GM03348 (cell line): ENCODE results near the gene KRT79.
"Not testable (repeated sequence)": the region's sequence is repeated elsewhere in the genome, so short reads cannot be mapped to it uniquely, and the experiment has no call there.

Experiments
- DNase-seq: peaks from one replicate; pipeline ENCODE4 v3.0.0; 2012; ENCODE audit warnings: low spot score

KRT79 gene

DNA sequence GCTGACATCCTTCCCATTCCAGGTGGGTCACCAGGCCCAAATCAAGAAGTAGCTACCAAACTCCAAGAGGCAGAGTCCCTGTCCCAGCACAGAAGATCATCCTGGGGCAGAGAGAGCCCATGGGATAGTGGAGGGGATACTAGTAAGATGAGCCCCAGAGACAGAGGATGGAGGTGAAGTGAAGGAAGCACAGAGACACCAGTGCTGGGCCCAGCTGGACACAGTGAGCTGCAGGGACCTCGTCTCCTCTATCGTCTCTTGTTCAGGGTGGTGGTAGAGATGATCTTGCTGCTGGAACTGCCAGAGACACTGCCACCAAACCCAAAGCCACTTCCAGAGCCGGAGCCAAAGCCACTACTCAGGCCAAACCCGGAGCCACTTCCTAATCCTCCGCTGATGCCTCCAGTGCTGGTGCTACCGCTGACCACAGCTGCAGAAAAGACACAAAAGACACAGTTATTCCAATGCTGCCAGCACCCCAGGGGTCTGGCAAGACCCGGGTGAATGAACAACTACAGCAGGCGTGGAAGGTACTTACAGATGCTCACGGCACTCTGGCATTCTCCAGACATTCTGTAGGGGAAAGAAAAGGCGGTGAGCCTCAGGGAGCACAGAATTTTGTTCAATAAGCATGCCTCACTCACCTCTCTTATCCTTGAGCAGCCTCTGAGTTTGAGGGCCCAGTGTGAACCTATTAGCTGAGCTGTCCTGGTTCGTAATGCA is 27.1 kb downstream of the KRT79 start:
- no peak for DNase-seq

DNA sequence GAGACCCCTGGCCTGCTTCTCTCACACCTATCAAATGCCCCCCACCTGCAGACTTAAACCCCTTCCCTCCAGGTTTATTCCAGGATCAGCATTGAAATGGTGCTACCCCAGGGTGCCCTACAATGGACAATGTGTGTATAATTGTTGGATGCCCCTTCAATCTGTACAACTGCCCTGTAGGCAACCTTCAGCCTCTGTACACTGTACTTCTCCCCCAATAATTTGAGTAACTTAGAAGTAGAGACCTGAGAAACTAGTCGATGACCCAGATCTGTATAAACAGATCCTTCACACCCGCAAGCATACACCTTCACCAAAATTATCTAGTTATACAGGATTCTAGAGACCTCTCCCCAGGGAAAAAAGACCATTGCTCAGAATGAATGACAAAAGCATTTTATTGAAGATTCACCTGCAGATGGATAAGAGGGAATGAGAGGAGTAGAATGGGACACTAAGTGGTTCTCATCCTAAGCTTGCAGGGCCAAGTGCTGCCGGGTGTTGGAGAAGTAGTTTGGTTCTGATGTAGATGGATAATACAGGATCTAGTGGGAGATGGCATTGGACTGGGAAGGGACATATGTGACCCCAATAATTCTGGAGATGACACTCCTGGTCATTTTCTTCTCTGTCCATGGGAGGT is 27.8 kb downstream of the KRT79 start:
- DNase-seq = no peak

DNA sequence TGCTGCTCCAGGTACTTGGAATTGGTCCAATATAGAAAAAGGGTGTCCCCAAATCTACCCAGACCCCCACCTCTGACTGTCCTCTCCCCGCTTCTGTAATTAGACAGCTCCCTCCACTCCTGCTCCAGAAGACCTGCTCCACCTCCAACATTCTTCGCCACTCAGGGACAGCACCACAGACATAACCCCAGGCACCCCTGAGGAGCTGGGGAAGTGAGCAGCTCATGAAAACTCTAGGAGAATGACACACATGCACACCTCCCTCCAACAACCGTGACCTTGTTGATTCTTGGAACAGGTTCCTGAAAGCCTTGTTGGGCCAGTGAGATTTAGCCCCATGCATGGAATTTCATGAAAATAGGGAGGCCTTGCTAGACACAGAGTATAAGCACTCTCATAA is 28.4 kb downstream of the KRT79 start:
- DNase-seq = no peak

DNA sequence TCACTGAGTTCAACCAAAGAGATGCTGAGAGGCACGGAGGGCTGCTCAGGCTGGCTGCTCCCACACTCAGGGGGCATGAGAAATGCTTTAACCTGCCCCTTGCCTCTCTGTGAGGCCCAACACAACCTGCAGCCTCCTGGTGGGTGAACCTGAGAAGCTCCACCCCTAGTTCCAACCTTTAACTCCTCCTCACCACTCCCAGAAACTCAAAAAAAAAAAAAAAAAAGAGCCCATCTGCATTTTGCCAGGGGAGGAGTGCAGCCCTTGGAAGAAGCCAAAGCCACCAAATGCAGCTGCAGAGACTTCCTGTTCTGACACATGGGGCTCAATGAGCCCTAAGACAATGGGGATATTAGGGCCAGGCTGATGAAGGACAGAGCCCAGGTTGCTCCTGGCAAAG is 29.1 kb downstream of the KRT79 start:
- DNase-seq = no peak

DNA sequence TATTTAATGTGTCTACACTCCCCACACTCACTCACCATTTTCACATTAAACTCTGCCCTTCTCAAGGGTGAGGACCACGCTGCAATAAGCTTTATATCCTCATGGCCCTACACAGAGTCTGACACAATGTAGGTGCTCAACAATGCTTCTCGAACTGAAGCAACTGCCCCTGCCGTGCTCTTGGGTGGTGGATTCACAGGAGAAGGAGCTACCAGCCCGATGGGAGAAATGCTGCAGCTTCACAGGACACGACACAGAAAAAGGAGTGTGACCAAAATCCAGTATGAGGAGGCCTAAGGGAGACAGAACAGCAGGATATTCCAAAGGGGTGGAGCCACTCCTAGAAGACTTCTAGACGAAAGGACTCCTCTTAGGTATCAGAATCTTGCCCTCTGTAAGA is 31.7 kb downstream of the KRT79 start:
- no peak for DNase-seq

DNA sequence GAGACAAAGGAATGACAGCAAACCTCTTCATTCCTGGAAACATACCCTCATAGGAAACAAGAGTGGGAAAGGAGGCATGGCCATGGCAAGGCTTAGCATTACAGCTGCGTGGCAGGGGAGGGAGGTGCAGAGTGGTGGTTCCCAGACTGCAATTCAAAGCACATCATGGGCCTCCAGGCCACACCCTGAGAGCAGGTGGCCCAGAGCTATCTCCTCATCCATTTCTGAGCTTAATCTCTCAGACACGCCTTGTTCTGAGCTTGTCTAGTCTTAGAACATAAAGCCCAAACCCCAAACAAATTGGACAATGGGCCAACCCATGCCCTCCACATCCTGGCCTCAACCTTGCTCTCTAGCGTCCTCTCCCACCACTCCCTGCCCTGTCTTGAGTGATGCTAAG is 32.3 kb downstream of the KRT79 start:
- DNase-seq = no peak

DNA sequence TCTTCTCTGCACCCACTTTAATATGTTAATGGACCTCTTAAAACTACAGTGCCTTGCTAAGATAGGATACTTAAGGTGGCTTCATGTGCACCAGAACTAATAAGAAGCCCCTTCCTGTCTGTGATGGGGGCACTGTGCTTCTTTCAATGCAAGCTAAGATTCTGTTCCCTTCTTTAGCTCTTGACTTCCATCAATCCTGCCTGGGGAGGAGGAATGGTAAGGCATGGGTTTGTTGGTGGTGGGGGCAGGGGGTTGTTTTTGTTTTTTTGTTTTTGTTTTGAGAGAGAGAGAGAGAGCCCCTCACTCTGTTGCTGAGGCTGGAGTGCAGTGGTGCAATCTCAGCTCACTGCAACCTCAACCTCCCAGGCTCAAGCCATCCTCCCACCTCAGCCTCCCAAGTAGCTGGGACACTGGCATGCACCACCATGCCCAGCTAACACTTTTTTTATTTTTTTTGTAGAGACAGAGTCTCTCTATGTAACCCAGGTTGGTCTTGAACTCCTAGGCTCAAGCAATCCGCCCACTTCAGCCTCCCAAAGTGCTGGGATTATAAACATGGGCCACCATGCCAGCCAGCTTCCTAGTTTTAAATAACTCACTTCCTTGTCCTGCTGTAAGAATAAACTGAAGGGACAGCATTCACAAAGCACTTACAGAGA is 33.7 kb downstream of the KRT79 start:
- no peak for DNase-seq

DNA sequence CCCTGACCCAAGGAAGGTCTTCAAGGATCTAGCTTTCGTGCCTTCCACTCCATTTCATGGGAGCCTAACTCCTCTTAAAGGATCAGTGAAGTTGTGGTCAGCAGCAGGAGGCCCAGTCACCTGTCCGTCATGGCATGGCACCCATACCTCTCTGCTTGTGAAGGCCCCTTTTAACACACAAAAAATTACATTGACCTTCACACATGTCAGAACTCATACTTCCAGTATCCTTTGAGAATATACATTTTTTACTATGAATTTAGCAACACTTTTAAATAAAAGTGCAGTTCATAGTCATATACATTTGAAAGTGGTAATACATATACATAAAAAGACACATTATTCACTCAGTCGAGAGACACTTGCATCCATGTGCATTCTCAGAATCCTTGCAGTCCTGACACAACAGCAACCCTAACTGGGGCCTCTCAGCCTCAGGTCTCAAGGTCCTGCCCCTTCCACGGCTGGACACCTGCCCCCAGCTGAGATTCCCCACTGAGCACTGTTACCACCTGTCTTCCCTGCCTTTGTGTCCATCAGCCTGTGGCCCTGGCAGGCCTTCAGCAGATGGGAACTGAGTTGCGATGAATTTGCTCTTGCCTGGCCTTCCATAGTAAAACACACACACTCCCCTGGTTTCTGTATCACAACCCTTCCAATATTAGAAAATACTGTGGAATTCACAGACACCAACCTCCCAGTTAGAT is 34.5 kb downstream of the KRT79 start:
- no peak for DNase-seq

DNA sequence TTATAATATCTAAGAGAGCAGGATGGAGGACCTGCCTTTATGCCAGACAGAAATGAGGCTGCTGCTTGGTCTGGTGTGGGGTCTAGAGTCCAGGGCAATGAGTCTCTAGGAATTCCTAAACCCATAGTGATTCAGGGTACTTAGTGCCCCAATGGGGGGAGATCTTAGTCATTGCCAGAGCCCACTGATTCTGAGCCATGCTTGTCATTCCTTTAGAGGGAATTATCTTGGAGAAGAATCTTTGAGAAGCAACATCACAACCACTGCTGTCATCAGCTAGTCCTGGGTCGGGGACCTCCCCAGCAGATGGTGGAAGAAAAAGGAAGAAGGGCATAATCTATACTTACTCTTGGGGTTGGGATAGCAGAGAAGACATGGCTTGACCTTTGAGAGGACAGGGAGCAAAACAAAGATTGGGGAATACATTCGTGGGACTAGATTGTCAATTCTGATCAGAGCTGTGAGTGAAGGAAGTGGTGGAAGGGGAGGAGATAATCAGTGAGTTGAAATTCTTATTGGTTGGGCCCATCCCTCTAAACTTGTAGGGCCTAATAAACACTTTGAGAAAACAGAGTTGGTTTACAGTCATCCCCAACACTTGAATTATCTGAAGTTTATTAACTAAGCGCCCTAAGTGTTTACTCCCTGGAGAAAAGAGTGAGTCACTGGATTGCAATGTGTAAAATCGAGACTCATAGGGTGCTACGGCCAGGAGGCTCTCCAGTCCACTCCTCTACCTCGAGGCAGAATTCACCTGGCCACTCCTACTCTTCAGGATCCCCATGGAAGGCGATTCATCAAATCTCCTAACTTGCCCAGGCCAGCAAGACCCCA is 35.2 kb downstream of the KRT79 start:
- peak; percentile 22 for DNase-seq

DNA sequence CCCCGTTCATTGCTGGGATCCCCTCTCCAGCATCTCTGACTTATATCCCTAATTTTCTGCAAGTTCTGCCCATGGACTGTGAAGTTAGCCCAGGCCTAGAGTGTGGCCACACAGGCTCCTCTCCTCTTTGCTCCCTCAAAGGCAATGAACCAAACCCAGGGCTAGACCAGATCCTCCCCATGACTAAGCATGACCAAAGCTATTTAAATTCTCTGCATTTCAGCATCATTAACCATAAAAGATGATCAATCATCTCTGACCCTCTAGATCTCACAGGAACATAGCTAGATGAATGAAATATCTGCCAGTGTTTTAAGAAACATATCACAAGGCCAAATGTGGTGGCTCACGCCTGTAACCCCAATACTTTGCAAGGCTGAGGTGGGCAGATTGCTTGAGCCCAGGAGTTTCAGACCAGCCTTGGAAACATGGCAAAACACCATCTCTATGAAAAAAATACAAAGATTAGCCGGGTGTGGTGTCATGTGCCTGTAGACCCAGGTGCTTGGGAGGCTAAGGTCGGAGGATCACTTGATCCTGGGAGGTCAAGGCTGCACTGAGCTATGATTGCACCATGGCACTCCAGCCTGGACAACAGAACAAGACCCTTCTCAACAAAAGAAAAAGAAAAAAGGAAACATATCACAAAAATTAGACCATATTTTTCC is 36.0 kb downstream of the KRT79 start:
- peak; percentile 73 for DNase-seq

DNA sequence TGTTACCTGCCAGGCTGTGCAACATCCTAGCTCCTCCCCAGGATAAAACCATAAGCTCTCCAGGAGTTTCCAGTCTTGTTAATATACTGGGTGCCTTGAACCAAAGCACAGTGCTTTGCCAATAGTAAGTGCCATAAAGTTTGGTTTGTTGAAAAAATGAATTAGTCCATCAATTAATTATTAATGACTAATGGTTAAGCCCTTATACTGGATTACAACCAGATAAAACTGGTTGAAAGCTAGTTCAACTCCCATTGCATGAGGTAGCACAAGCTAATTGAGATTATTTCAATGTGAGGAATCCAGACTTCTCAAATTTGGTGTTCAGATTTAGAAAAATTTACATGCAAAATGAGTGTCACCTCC is 36.6 kb downstream of the KRT79 start:
- DNase-seq = no peak

DNA sequence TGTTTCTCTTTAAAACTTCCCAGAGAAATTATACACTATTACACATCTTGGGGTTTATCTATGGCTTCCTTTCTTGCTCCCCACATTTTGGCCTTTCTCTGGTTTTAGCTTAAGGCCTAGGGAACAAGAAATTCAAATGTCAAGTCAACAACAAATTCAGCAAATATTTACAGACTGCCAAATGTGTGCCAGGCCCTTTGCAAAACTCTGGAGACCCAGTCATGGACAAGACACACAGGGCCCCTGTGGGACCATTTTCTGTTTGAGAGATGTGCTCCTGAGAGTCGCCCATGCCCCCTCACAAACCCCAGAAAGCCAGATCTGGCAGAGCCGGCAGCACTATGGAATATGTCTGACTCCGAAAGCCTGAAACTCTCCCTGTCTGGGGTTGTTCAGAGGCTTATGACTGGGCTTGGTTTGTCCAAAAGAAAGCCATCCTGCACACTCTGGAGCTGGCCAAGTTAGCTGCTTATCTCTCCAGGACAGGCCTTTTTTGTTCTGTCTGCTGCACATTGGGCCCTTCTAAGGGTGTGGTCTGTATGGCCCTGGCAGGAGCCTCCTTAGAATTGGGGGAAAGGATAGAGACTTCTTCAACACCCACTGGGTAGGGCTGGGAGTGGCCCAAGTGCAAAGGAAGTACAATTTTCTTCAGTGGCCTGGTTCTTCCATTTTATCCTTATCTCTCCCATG is 37.1 kb downstream of the KRT79 start:
- DNase-seq = no peak

DNA sequence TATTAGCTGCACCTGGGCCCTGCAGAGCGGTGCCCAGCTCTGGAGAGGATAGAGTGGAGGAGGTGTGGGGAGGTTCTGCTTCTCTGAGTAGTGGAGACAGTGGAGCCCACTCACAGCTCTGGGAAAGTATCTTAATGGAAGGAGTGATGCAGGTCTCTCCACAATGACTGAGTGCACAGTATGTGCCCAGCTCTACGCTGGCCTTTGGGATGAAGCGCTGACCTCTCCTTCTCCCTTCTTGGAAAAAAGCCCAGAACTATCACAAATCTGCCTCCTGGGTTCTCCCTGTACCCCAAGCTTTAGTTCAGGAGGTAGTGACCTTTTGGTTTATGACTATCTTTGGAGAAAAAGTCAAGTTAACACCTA is 37.7 kb downstream of the KRT79 start:
- DNase-seq = no peak

DNA sequence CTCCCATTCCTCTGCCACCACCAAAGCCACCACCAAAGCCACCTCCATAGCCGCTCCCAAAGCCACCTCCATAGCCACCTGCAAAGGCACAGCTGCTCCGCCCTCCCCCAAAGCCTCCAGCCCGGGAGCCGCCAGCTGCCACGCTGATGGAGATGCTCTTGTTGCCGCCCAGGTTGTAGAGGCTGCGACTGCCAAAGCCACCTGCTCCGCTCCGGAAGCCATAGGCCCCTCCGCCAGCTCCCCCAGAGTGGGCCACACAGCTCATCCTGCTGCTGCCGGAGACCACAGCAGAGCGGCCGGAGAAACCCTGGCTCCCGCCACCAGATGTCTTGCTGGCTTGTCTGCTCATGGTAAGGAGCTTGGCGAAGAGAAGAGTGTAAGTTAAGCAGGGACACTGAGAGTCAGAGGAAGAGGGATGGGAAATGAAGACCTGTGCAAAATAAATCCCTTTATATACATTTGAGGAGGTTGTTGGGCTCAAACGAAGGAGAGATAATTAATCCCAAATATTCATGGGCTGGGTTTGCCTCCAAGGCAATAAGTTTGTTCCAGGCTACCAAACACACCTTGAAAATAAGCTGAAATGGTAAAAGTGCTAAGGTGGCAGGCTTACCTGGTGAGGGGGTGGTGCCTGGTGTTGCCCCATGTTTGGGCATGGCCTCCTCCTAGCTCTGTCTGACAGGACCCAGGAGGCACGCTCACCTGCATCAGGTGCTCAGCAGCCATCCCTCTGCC is 38.2 kb downstream of the KRT79 start, which contains the start of gene KRT3:
TSS of gene KRT3 (minus strand) at position 424 of the 735 bp plus-strand sequence. CDS start at position 349, 75 bp downstream.
- DNase-seq = no peak

DNA sequence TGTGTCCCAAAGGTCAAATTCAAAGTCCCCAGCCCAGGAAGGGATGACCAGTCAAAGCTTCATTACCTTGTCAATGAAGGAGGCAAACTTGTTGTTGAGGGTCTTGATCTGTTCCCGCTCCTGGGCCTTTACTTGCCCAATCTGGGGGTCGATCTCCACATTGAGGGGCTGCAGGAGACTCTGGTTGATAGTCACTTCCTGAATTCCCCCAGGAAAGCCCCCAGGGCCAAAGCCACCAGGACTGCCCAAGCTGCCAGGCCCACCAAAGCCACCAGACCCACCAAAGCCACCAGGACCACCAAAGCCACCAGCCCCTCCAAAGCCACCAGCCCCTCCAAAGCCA is 38.8 kb downstream of the KRT79 start:
- not testable (repeated sequence) for DNase-seq

DNA sequence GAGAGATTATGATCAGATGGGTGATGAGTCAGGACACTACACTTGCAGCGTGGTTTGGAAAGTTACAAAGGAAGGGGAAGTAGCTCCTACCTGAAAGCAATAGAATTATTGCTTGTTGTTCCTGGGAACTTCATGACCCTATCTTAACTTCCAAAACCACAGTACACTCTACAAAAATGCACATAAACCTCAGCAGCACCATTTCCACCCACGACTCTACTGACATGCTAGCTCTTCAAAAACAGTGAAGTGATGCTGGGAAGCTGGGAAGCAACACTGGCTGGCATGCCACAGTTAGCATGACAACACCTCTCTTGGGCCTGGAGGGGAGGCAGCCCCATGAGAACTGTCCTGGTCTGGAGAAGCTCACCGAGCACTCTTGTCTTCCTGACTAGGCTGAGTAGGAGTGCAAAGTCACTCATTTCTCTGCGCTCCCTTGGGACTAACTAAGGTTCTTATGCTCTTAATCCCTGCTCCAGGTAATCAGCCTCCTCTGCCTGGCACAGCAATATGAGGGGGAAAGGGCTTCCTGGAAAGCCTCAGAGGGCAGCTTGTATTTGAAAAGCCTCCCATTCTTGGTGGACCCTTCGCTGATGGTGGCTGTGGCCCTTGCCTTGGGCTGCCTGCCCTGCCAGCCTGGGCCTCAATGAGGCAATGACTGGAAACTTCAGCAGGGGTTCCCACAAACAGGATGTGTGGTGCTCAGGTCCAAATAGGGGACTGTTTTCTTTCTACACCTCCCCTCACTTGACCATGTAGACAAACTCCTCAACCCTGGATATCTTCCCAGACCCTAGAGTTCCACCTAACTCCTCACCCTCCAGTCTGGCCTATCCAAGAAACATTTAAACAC is 39.4 kb downstream of the KRT79 start:
- peak; percentile 29 for DNase-seq

DNA sequence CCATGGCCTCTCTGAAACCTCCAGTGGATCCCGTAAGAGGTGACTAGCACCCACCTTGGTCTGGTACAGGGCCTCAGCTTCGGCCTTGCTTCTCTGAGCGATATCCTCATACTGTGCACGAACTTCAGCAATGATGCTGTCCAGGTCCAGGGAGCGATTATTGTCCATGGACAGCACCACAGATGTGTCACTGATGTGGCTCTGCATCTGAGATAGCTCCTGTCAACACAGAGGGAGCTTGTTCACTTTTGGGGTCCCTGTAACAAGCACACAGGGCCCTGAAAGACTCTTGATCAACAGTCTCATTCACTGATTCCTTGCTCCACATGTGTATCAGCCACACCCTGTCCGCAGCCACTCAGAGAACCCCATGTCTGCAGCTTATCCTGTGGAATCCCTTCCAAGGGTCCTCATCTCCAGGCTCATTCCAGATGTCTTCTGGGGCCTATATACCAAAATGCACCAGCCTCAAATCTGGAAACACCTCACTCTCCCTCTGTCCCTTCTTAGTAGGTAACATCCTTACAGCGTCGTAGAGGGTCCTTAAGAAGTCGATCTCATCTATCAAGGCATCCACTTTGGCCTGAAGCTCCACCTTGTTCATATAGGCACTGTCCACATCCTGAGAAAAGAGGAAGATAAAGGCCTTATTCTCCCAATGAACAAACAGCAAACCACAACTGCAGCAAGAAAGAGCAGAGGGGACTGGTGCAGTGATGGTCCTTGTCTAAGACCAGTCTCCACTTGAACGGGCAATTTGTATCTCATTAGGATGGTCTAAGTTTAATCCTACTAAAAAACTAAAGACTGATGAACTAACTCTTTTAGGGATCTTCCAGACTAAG is 41.7 kb downstream of the KRT79 start:
- no peak for DNase-seq
